Measurements from ENCODE around the gene NANS.

Gene NANS

GRCh38 chr9:98049288-98050072, 7.1 kb upstream of the NANS start:
- H3K4me1 ChIP-seq (ENCODE audit: control insufficient read depth in 5 of 5, insufficient read depth in 5 of 5, low read length in 5 of 5) = peaks cover 0 to 9% (median 8%) of the 10 kb centered on the region in 5 donors
- H3K4me3 ChIP-seq (ENCODE audit: low read depth in 1 of 5, low read length in 5 of 5) = no peak overlapping the region
- H3K9ac ChIP-seq (ENCODE audit: low read length in 5 of 5) = no peak overlapping the region
- no peak overlapping the region for H3K27ac ChIP-seq (ENCODE audit: low read depth, low read length)
- H3K27me3 ChIP-seq (ENCODE audit: control insufficient read depth in 5 of 5, insufficient read depth in 4 of 5, low read length in 5 of 5) = no peaks in the 10 kb centered on the region
- no peaks in the 10 kb centered on the region for H3K36me3 ChIP-seq (ENCODE audit: control insufficient read depth in 5 of 5, insufficient read depth in 5 of 5, low read length in 5 of 5)
- H3K9me3 ChIP-seq (ENCODE audit: control insufficient read depth in 5 of 5, low read length in 5 of 5) = no peaks in the 10 kb centered on the region

DNA sequence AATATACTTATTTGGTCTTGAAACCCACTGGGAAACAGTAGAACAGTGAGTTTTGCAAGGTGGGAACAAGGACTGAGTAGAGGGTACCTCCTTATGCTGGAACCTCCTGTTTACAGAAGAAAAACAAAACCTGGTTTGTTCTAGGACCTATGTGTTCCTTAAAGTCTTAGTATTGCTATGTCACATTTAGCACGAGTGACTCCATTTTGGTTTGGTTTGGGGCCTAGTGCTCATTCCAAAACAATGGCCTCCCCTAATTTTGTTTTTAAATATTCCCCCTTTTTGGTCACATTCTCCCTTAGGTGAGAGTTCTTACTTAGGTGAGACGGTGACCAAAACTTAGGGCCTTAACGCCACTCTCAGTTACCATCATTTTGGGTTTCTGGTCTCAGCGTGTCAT, 6.2 kb upstream of the NANS start:
- Histone ChIP-seq H3K4me3 (ENCODE audit: low read depth in 1 of 5, low read length in 5 of 5) (no peak overlapping the region), H3K36me3 (ENCODE audit: control insufficient read depth in 5 of 5, insufficient read depth in 5 of 5, low read length in 5 of 5) (no peaks in the 10 kb centered on the region), H3K4me1 (ENCODE audit: control insufficient read depth in 5 of 5, insufficient read depth in 5 of 5, low read length in 5 of 5) (peaks cover 0 to 9% (median 6%) of the 10 kb centered on the region in 5 donors), H3K27ac (ENCODE audit: low read depth, low read length) (no peak overlapping the region), H3K9ac (ENCODE audit: low read length in 5 of 5) (no peak overlapping the region), H3K9me3 (ENCODE audit: control insufficient read depth in 5 of 5, low read length in 5 of 5) (no peaks in the 10 kb centered on the region), H3K27me3 (ENCODE audit: control insufficient read depth in 5 of 5, insufficient read depth in 4 of 5, low read length in 5 of 5) (no peaks in the 10 kb centered on the region)

- no peak overlapping the region for H3K4me3 ChIP-seq (ENCODE audit: low read depth in 1 of 5, low read length in 5 of 5)
- no peaks in the 10 kb centered on the region for H3K9me3 ChIP-seq (ENCODE audit: control insufficient read depth in 5 of 5, low read length in 5 of 5)
- H3K27ac ChIP-seq (ENCODE audit: low read depth, low read length) = no peak overlapping the region
Observed at GRCh38 chr9:98054376-98054951, 2.1 kb upstream of the NANS start.

GRCh38 chr9:98057138-98057799, 737 bp downstream of the NANS start:
- Histone ChIP-seq H3K27ac (ENCODE audit: low read depth, low read length) (peak overlapping the region; percentile 94), H3K9ac (ENCODE audit: low read length in 5 of 5) (peak overlapping the region; percentile 16 to 96 (median 90)), H3K27me3 (ENCODE audit: control insufficient read depth in 5 of 5, insufficient read depth in 4 of 5, low read length in 5 of 5) (no peaks in the 10 kb centered on the region), H3K36me3 (ENCODE audit: control insufficient read depth in 5 of 5, insufficient read depth in 5 of 5, low read length in 5 of 5) (peaks cover 0 to 13% (median 8%) of the 10 kb centered on the region in 5 donors), H3K4me1 (ENCODE audit: control insufficient read depth in 5 of 5, insufficient read depth in 5 of 5, low read length in 5 of 5) (peaks cover 0 to 22% (median 18%) of the 10 kb centered on the region in 5 donors), H3K9me3 (ENCODE audit: control insufficient read depth in 5 of 5, low read length in 5 of 5) (no peaks in the 10 kb centered on the region), H3K4me3 (ENCODE audit: low read depth in 1 of 5, low read length in 5 of 5) (peak overlapping the region; percentile 74 to 92 (median 83))

More at GRCh38 chr9:98054376-98054951, 2.1 kb upstream of the NANS start:
- Histone ChIP-seq H3K4me1 (ENCODE audit: control insufficient read depth in 5 of 5, insufficient read depth in 5 of 5, low read length in 5 of 5) (peaks cover 0 to 22% (median 15%) of the 10 kb centered on the region in 5 donors), H3K27me3 (ENCODE audit: control insufficient read depth in 5 of 5, insufficient read depth in 4 of 5, low read length in 5 of 5) (no peaks in the 10 kb centered on the region), H3K36me3 (ENCODE audit: control insufficient read depth in 5 of 5, insufficient read depth in 5 of 5, low read length in 5 of 5) (no peaks in the 10 kb centered on the region), H3K9ac (ENCODE audit: low read length in 5 of 5) (no peak overlapping the region)

DNA sequence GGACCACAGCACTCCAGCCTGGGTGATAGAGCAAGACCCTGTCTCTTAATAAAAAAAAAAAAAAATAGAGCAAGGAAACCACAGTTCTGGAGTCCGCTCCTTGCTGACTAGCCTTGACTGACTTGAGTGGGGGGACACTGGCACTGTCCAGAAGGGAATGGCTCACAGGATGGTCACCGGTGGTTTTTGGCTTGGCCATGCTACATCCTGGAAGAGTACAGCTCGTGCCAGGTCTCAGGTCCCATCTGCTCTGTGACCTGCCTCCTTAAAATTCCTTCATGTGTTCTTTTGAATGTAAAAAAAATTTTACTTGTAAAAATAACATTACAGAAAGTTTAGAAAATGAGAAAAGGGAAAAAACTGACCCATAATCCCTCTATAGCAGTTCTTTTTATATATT, 5.6 kb downstream of the NANS start:
- Histone ChIP-seq H3K9me3 (ENCODE audit: control insufficient read depth in 5 of 5, low read length in 5 of 5) (no peaks in the 10 kb centered on the region), H3K4me1 (ENCODE audit: control insufficient read depth in 5 of 5, insufficient read depth in 5 of 5, low read length in 5 of 5) (peaks cover 0 to 19% (median 11%) of the 10 kb centered on the region in 5 donors), H3K27me3 (ENCODE audit: control insufficient read depth in 5 of 5, insufficient read depth in 4 of 5, low read length in 5 of 5) (no peaks in the 10 kb centered on the region), H3K36me3 (ENCODE audit: control insufficient read depth in 5 of 5, insufficient read depth in 5 of 5, low read length in 5 of 5) (peaks cover 0 to 44% (median 28%) of the 10 kb centered on the region in 5 donors), H3K4me3 (ENCODE audit: low read depth in 1 of 5, low read length in 5 of 5) (no peak overlapping the region), H3K9ac (ENCODE audit: low read length in 5 of 5) (no peak overlapping the region), H3K27ac (ENCODE audit: low read depth, low read length) (no peak overlapping the region)

GRCh38 chr9:98064623-98065392, 8.3 kb downstream of the NANS start:
- Histone ChIP-seq H3K36me3 (ENCODE audit: control insufficient read depth in 5 of 5, insufficient read depth in 5 of 5, low read length in 5 of 5) (peaks cover 0 to 46% (median 28%) of the 10 kb centered on the region in 5 donors), H3K27ac (ENCODE audit: low read depth, low read length) (no peak overlapping the region), H3K4me3 (ENCODE audit: low read depth in 1 of 5, low read length in 5 of 5) (no peak overlapping the region), H3K9me3 (ENCODE audit: control insufficient read depth in 5 of 5, low read length in 5 of 5) (no peaks in the 10 kb centered on the region), H3K27me3 (ENCODE audit: control insufficient read depth in 5 of 5, insufficient read depth in 4 of 5, low read length in 5 of 5) (no peaks in the 10 kb centered on the region), H3K4me1 (ENCODE audit: control insufficient read depth in 5 of 5, insufficient read depth in 5 of 5, low read length in 5 of 5) (peaks cover 0 to 5% (median 1%) of the 10 kb centered on the region in 5 donors), H3K9ac (ENCODE audit: low read length in 5 of 5) (no peak overlapping the region)

GRCh38 chr9:98066235-98066634, 9.7 kb downstream of the NANS start:
- Histone ChIP-seq H3K4me3 (ENCODE audit: low read depth in 1 of 5, low read length in 5 of 5) (no peak overlapping the region), H3K4me1 (ENCODE audit: control insufficient read depth in 5 of 5, insufficient read depth in 5 of 5, low read length in 5 of 5) (peaks cover 0 to 5% (median 0%) of the 10 kb centered on the region in 5 donors), H3K9ac (ENCODE audit: low read length in 5 of 5) (no peak overlapping the region), H3K36me3 (ENCODE audit: control insufficient read depth in 5 of 5, insufficient read depth in 5 of 5, low read length in 5 of 5) (peaks cover 0 to 39% (median 22%) of the 10 kb centered on the region in 5 donors), H3K27ac (ENCODE audit: low read depth, low read length) (no peak overlapping the region), H3K9me3 (ENCODE audit: control insufficient read depth in 5 of 5, low read length in 5 of 5) (no peaks in the 10 kb centered on the region), H3K27me3 (ENCODE audit: control insufficient read depth in 5 of 5, insufficient read depth in 4 of 5, low read length in 5 of 5) (no peaks in the 10 kb centered on the region)

DNA sequence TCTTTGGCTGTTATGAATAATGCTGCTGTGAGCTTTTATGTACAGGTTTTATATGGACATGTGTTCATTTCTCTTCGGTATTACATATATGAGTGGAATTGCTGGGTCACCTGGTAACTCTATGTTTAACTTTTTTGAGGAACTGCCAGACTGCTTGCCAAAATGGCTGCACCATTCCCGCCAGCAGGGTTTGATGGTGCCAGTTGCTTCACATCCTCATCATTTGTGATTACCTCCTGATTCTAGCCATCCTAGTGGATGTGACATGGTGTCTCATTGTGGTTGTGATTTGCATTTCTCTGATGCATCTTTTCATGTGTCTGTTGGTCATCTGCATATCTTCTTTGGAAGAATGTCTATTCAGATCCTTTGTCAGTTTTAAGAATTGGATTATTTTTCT, 10.7 kb downstream of the NANS start:
- H3K9me3 ChIP-seq (ENCODE audit: control insufficient read depth in 5 of 5, low read length in 5 of 5) = no peaks in the 10 kb centered on the region
- H3K36me3 ChIP-seq (ENCODE audit: control insufficient read depth in 5 of 5, insufficient read depth in 5 of 5, low read length in 5 of 5) = peaks cover 0 to 34% (median 19%) of the 10 kb centered on the region in 5 donors
- no peak overlapping the region for H3K9ac ChIP-seq (ENCODE audit: low read length in 5 of 5)
- peaks cover 0 to 5% (median 0%) of the 10 kb centered on the region in 5 donors for H3K4me1 ChIP-seq (ENCODE audit: control insufficient read depth in 5 of 5, insufficient read depth in 5 of 5, low read length in 5 of 5)
- H3K4me3 ChIP-seq (ENCODE audit: low read depth in 1 of 5, low read length in 5 of 5) = no peak overlapping the region
- H3K27me3 ChIP-seq (ENCODE audit: control insufficient read depth in 5 of 5, insufficient read depth in 4 of 5, low read length in 5 of 5) = no peaks in the 10 kb centered on the region
- no peak overlapping the region for H3K27ac ChIP-seq (ENCODE audit: low read depth, low read length)

DNA sequence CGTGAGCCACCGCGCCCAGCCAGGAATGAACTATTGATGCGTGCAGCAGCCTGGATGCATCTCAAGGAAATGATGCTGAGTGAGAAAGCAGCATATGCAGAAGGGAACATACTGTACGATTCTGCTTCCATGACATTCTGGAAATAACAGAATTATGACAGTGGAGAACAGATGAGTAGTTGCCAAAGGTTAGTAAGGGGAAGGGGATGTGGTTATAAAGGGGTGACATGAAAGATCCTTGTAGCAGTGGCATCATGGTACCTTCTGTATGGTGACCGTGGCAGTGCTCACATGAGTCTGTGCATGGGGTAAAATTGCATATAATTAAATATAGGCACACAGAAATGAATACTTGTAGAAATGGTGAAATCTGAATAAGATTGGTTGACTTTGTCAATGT, 13.0 kb downstream of the NANS start:
- Histone ChIP-seq H3K4me1 (ENCODE audit: control insufficient read depth in 5 of 5, insufficient read depth in 5 of 5, low read length in 5 of 5) (peaks cover under 1 to 10% (median 6%) of the 10 kb centered on the region in 5 donors), H3K27me3 (ENCODE audit: control insufficient read depth in 5 of 5, insufficient read depth in 4 of 5, low read length in 5 of 5) (no peaks in the 10 kb centered on the region), H3K27ac (ENCODE audit: low read depth, low read length) (no peak overlapping the region)

More for the DNA sequence above, 13.0 kb downstream of the NANS start:
- no peaks in the 10 kb centered on the region for H3K9me3 ChIP-seq (ENCODE audit: control insufficient read depth in 5 of 5, low read length in 5 of 5)
- peaks cover 0 to 16% (median 10%) of the 10 kb centered on the region in 5 donors for H3K36me3 ChIP-seq (ENCODE audit: control insufficient read depth in 5 of 5, insufficient read depth in 5 of 5, low read length in 5 of 5)
- H3K9ac ChIP-seq (ENCODE audit: low read length in 5 of 5) = no peak overlapping the region
- H3K4me3 ChIP-seq (ENCODE audit: low read depth in 1 of 5, low read length in 5 of 5) = no peak overlapping the region

All from subcutaneous abdominal adipose tissue (tissue), 5 donors.